Tibial nerve (tissue), 4 donors: ENCODE measurements around the gene CRB3. TPM values are rescaled to one million over a fixed set of nuclear protein-coding genes. Genes with fewer than 3 reads are reported as not detected.

Experiments
- DNase-seq, 2 donors: peaks; one replicate each; pipeline ENCODE4 v3.0.0-alpha.2; 2019; ENCODE audit warnings: low spot score in 2 of 2
- H3K27ac ChIP-seq, 4 donors: fragments of 200-600 bp; sonication (generic) in 3 of 4; one replicate each; pipeline ENCODE4 v1.5.1; 2017 to 2019; ENCODE audit warnings: mild to moderate bottlenecking in 1 of 4
- H3K27me3 ChIP-seq, 2 donors: fragments of 200-600 bp; sonication (generic) in 1 of 2; one replicate each; pipeline versions ENCODE4 v1.5.1 to v1.6.0; 2017 to 2019
- H3K36me3 ChIP-seq, 3 donors: fragments of 200-600 bp; sonication (generic); one replicate each; pipeline ENCODE4 v1.5.1; 2018 to 2019
- H3K4me1 ChIP-seq, 4 donors: fragments of 200-600 bp; sonication (generic) in 3 of 4; one replicate each; pipeline ENCODE4 v1.5.1; 2017 to 2019
- H3K4me3 ChIP-seq, 4 donors: fragments of 200-600 bp; sonication (generic) in 3 of 4; one replicate each; pipeline ENCODE4 v1.5.1; 2017 to 2019; ENCODE audit warnings: mild to moderate bottlenecking in 1 of 4, moderate library complexity in 1 of 4
- H3K9me3 ChIP-seq, 4 donors: fragments of 200-600 bp; sonication (generic) in 3 of 4; one replicate each; pipeline ENCODE4 v1.5.1; 2017 to 2019
- EP300 ChIP-seq, 2 donors: sonication (generic); formaldehyde crosslinking; IDR thresholded peaks; one replicate each; pipeline ENCODE4 v1.6.1; 2017; ENCODE audit warnings: antibody characterized with exemption in 2 of 2, mild to moderate bottlenecking in 1 of 2
- POLR2A ChIP-seq, 2 donors: fragments of 450-650 bp; IDR thresholded peaks; one replicate each; pipeline ENCODE4 v1.6.1; 2017; ENCODE audit warnings: antibody characterized with exemption in 2 of 2, mild to moderate bottlenecking in 2 of 2, moderate library complexity in 2 of 2
- WGBS, 2 donors: methylation state at CpG; one replicate each; pipeline ENCODE4 v1.1.5; 2018; 5-methylcytosine and 5-hydroxymethylcytosine counted together
- total RNA-seq, 4 donors: library from RNA; depleted of rRNA; stranded (reverse); fragments of >200 nt; gene quantifications; one replicate each; pipeline ENCODE4 v1.1.0, GENCODE V29; 2016
- TF ChIP-seq, protein P1 (sequence below), 5 experiments: fragments of 200-600 bp in 3 of 5; fragments of 450-650 bp in 2 of 5; sonication (generic) in 3 of 5; IDR thresholded peaks; one replicate each; pipeline ENCODE4 v1.5.1; 2016 to 2019; ENCODE audit warnings: antibody characterized with exemption in 5 of 5, mild to moderate bottlenecking in 3 of 5, moderate library complexity in 2 of 5

The CRB3 gene
- total RNA-seq, 4 donors from 2014 or later: not detected

DNA sequence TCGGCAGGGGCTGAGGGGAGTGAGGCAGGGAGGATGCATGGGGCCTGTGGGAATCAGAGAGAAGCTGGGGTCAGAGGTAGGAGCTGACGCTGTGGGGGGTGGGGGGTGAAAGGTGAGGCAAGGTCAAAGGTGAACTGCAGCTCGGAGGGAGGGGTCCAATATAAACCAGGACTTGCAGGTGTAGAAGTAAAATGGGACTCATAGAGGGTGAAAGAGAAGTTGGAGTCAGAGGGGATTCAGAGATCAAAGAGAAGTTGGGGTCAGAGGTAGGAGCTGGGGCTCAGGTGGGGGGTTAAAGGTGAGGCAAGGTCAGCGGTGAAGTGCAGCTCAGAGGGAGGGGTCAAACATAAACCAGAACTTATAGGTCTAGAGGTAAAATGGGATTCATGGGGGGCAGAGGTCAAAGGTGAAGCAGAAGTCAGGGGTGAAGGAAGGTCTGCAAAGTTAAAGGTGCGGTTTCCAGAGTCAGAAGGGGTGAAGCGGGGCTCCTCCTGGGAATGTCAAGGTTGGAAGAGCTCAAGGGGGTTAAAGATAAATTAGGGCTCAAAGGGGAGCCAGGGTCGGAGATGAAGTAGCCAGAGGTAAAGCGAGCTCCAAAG, 30.5 kb downstream of the CRB3 start:
- WGBS, 2 donors: 79 to 80% methylated on average over 8 of the region's 8 CpGs

DNA sequence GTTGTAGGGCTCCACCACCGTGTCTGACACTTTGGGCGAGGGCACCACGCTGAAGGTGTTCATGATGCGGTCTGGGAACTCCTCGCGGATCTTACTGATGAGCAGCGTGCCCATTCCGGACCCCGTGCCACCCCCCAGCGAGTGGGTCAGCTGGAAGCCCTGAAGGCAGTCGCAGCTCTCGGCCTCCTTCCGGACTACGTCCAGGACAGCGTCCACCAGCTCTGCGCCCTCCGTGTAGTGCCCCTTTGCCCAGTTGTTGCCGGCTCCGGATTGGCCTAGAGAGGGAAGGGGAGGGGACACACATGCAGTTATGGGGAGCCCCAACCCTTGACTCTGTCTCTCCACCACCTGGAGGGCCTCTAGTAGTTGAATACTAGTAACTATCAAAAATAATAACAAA, 31.9 kb downstream of the CRB3 start:
- DNase-seq: no peak
- 90 to 97% methylated on average over 14 to 15 of the region's 19 CpGs for WGBS, 2 donors
- H3K36me3 ChIP-seq: peaks cover 0 to 22% (median 0%) of the 10 kb centered on the region in 3 donors
- no peak overlapping the region for H3K27ac ChIP-seq
- peaks cover 0 to 6% of the 10 kb centered on the region in 2 donors for H3K27me3 ChIP-seq
- H3K9me3 ChIP-seq: peaks cover 0 to 14% (median 0%) of the 10 kb centered on the region in 4 donors
- no peaks in the 10 kb centered on the region for H3K4me1 ChIP-seq
- no peak overlapping the region for H3K4me3 ChIP-seq
- TF ChIP-seq EP300 (IDR thresholded peaks at IDR 0.05) (no peak), POLR2A (IDR thresholded peaks at IDR 0.05) (no peak)
- TF ChIP-seq, protein P1, sequence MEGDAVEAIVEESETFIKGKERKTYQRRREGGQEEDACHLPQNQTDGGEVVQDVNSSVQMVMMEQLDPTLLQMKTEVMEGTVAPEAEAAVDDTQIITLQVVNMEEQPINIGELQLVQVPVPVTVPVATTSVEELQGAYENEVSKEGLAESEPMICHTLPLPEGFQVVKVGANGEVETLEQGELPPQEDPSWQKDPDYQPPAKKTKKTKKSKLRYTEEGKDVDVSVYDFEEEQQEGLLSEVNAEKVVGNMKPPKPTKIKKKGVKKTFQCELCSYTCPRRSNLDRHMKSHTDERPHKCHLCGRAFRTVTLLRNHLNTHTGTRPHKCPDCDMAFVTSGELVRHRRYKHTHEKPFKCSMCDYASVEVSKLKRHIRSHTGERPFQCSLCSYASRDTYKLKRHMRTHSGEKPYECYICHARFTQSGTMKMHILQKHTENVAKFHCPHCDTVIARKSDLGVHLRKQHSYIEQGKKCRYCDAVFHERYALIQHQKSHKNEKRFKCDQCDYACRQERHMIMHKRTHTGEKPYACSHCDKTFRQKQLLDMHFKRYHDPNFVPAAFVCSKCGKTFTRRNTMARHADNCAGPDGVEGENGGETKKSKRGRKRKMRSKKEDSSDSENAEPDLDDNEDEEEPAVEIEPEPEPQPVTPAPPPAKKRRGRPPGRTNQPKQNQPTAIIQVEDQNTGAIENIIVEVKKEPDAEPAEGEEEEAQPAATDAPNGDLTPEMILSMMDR (IDR thresholded peaks at IDR 0.05): no peak

More for the DNA sequence above, 30.5 kb downstream of the CRB3 start:
- DNase-seq: no peak
- H3K27ac ChIP-seq: no peak overlapping the region
- H3K9me3 ChIP-seq: peaks cover 0 to 15% (median 0%) of the 10 kb centered on the region in 4 donors
- H3K4me3 ChIP-seq: no peak overlapping the region
- H3K4me1 ChIP-seq: no peaks in the 10 kb centered on the region
- peaks cover 0 to 5% of the 10 kb centered on the region in 2 donors for H3K27me3 ChIP-seq
- H3K36me3 ChIP-seq: peaks cover 0 to 22% (median 0%) of the 10 kb centered on the region in 3 donors
- TF ChIP-seq, protein P1 (IDR thresholded peaks at IDR 0.05): no peak
- TF ChIP-seq EP300 (IDR thresholded peaks at IDR 0.05): no peak
- TF ChIP-seq POLR2A (IDR thresholded peaks at IDR 0.05): no peak

DNA sequence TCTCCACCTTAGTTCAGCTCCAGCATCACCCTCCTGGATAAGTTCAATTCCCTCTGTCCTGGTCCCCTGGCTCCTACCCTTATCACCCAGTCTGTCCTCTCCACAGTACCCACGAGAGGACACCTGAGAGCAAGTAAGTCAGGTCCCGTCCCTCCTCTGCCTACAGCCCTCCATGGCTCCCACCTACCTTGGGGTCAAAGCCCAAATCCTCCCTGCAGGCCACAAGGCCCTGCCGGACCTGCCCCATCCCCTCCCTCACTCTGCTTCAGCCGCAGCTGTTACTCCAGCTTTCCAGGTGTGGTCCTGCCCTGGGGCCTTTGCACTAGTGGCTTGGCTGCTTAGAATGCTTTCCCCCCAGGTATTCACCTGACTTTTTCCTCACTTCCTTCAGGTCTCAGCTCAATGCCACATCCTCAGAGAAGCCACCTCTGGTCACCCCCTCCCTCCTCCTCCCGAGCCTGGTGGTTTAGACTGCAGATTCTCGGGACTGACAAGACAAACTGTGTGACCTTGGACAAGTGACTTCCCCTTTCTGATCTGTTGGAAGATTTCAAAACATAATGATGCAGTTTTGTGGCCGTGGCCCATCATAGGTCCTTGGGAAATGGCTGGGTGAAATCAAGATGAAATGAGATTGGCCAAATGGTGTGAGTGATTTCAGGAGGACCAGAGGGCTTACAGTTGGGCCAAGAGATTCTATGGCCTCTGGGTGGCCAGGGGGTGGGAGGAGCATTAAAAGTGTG, 34.4 kb downstream of the CRB3 start:
- Histone ChIP-seq H3K9me3 (no peaks in the 10 kb centered on the region), H3K36me3 (peaks cover 0 to 22% (median 0%) of the 10 kb centered on the region in 3 donors), H3K27me3 (peaks cover 0 to 27% of the 10 kb centered on the region in 2 donors), H3K4me3 (no peak overlapping the region), H3K27ac (no peak overlapping the region), H3K4me1 (peaks cover 0 to 15% (median 11%) of the 10 kb centered on the region in 4 donors)
- DNase-seq: no peak
- no peak for TF ChIP-seq EP300 (IDR thresholded peaks at IDR 0.05)
- TF ChIP-seq, protein P1 (IDR thresholded peaks at IDR 0.05): no peak
- no peak for TF ChIP-seq POLR2A (IDR thresholded peaks at IDR 0.05)
- 77 to 81% methylated on average over 7 of the region's 7 CpGs for WGBS, 2 donors

DNA sequence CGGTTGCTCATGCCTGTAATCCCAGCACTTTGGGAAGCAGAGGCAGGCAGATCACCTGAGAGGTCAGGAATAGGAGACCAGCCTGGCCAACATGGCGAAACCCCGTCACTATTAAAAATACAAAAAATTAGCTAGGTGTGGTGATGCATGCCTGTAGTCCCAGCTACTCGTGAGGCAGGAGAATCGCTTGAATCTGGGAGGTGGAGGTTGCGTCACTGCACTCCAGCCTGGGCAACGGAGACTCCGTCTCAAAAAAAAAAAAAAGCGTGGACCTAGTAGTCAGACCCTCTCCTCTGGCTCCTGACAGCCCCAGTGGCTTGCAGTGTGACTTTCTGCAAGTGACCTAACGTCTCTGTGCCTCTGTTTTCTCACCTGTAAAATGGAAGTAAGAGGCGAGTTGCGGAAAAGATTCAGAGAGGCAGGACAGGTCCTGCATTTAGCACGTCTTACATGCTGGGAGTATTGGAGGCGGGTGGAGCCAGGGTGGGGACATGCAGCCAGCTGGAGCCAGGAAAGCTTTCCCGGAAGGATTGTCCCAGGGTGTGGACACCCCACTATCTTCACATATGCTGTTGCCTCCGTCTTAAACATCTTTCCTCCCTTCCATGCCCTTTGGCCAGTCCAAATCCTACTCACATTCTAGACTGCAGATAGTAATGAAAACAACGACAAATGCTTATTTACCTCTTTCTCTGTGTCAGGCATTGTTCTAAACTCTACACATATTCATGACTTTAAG, 35.1 kb downstream of the CRB3 start:
- no peak overlapping the region for H3K4me3 ChIP-seq
- no peaks in the 10 kb centered on the region for H3K9me3 ChIP-seq
- peaks cover 0 to 19% (median 0%) of the 10 kb centered on the region in 3 donors for H3K36me3 ChIP-seq
- no peak for TF ChIP-seq POLR2A (IDR thresholded peaks at IDR 0.05)
- TF ChIP-seq, protein P1 (IDR thresholded peaks at IDR 0.05): no peak
- TF ChIP-seq EP300 (IDR thresholded peaks at IDR 0.05): no peak
- WGBS, 2 donors: 76 to 78% methylated on average over 17 of the region's 17 CpGs
- H3K27ac ChIP-seq: no peak overlapping the region
- peaks cover 0 to 30% of the 10 kb centered on the region in 2 donors for H3K27me3 ChIP-seq
- H3K4me1 ChIP-seq: peaks cover 0 to 15% (median 11%) of the 10 kb centered on the region in 4 donors
- no peak for DNase-seq
